ENCODE results near the gene VIT.

The VIT gene

GRCh38 chr2:36671731-36672130 is 24.8 kb upstream of the VIT start:
- Histone ChIP-seq H3K4me1 (ENCODE audit: insufficient read depth, low read length, poor library complexity, severe bottlenecking) (peaks cover 22% of the 10 kb centered on the region), H3K9me2 (replicated peaks; ENCODE audit: low read depth, low read length) (no peaks in the 10 kb centered on the region), H3K79me2 (ENCODE audit: insufficient read depth, low read length) (no peaks in the 10 kb centered on the region), H3K4me2 (ENCODE audit: low read depth, low read length, poor library complexity, severe bottlenecking) (no peak overlapping the region), H3K9me3 (ENCODE audit: insufficient read depth, low read depth, low read length) (no peaks in the 10 kb centered on the region), H3K36me3 (ENCODE audit: insufficient read depth, low read length) (no peaks in the 10 kb centered on the region), H3F3A (ENCODE audit: low read depth) (no peaks in the 10 kb centered on the region), H3K9ac (ENCODE audit: low read depth, low read length, poor library complexity, severe bottlenecking) (no peak overlapping the region), H3K4me3 (ENCODE audit: low read length, poor library complexity, severe bottlenecking) (no peak overlapping the region), H3K27me3 (ENCODE audit: insufficient read depth, low read length, poor library complexity, severe bottlenecking) (no peaks in the 10 kb centered on the region), H2AFZ (ENCODE audit: low read length) (no peak overlapping the region), H4K20me1 (ENCODE audit: insufficient read depth, low read length, poor library complexity, severe bottlenecking) (no peaks in the 10 kb centered on the region)
- TF ChIP-seq CTCF (conservative IDR thresholded peaks at IDR 0.05; ENCODE audit: low read length): no peak
- no peak for TF ChIP-seq EZH2phosphoT487 (IDR thresholded peaks at IDR 0.05; ENCODE audit: borderline replicate concordance)

- Histone ChIP-seq H3K9ac (ENCODE audit: low read depth, low read length, poor library complexity, severe bottlenecking) (no peak overlapping the region), H2AFZ (ENCODE audit: low read length) (no peak overlapping the region), H3K36me3 (ENCODE audit: insufficient read depth, low read length) (no peaks in the 10 kb centered on the region), H3K27me3 (ENCODE audit: insufficient read depth, low read length, poor library complexity, severe bottlenecking) (no peaks in the 10 kb centered on the region), H3K9me2 (replicated peaks; ENCODE audit: low read depth, low read length) (no peaks in the 10 kb centered on the region), H3K9me3 (ENCODE audit: insufficient read depth, low read depth, low read length) (no peaks in the 10 kb centered on the region), H3K79me2 (ENCODE audit: insufficient read depth, low read length) (no peaks in the 10 kb centered on the region), H3K4me2 (ENCODE audit: low read depth, low read length, poor library complexity, severe bottlenecking) (no peak overlapping the region), H3K4me1 (ENCODE audit: insufficient read depth, low read length, poor library complexity, severe bottlenecking) (peaks cover 26% of the 10 kb centered on the region), H3F3A (ENCODE audit: low read depth) (no peaks in the 10 kb centered on the region), H4K20me1 (ENCODE audit: insufficient read depth, low read length, poor library complexity, severe bottlenecking) (no peaks in the 10 kb centered on the region), H3K4me3 (ENCODE audit: low read length, poor library complexity, severe bottlenecking) (no peak overlapping the region)
- TF ChIP-seq EZH2phosphoT487 (IDR thresholded peaks at IDR 0.05; ENCODE audit: borderline replicate concordance) (no peak), CTCF (conservative IDR thresholded peaks at IDR 0.05; ENCODE audit: low read length) (peak; percentile 65)
Observed at GRCh38 chr2:36672199-36672598, 24.3 kb upstream of the VIT start.

GRCh38 chr2:36675579-36676282 is 20.8 kb upstream of the VIT start:
- Histone ChIP-seq H3K9me3 (ENCODE audit: insufficient read depth, low read depth, low read length) (0 out of 2 replicates have a peak, but pooled peaks cover 8% of the 10 kb centered on the region), H3K4me1 (ENCODE audit: insufficient read depth, low read length, poor library complexity, severe bottlenecking) (peaks cover 44% of the 10 kb centered on the region), H3K36me3 (ENCODE audit: insufficient read depth, low read length) (no peaks in the 10 kb centered on the region), H2AFZ (ENCODE audit: low read length) (no peak overlapping the region), H3K4me3 (ENCODE audit: low read length, poor library complexity, severe bottlenecking) (no peak overlapping the region), H3K79me2 (ENCODE audit: insufficient read depth, low read length) (no peaks in the 10 kb centered on the region), H3K4me2 (ENCODE audit: low read depth, low read length, poor library complexity, severe bottlenecking) (peak overlapping the region; percentile 64), H3K9ac (ENCODE audit: low read depth, low read length, poor library complexity, severe bottlenecking) (no peak overlapping the region), H3F3A (ENCODE audit: low read depth) (peaks cover 6% of the 10 kb centered on the region; the same call in 1 of the 2 replicates), H3K9me2 (replicated peaks; ENCODE audit: low read depth, low read length) (no peaks in the 10 kb centered on the region), H4K20me1 (ENCODE audit: insufficient read depth, low read length, poor library complexity, severe bottlenecking) (no peaks in the 10 kb centered on the region), H3K27me3 (ENCODE audit: insufficient read depth, low read length, poor library complexity, severe bottlenecking) (no peaks in the 10 kb centered on the region)
- TF ChIP-seq CTCF (conservative IDR thresholded peaks at IDR 0.05; ENCODE audit: low read length) (no peak), EZH2phosphoT487 (IDR thresholded peaks at IDR 0.05; ENCODE audit: borderline replicate concordance) (no peak)

Data from Loucy (cell line).